K562 (cell line): ENCODE data around the gene EIPR1.

Experiments
- CTCF ChIP-seq, 3 experiments: IDR thresholded peaks in 2 of 3; conservative IDR thresholded peaks in 1 of 3; 2 replicates each; pipeline ENCODE4 v1.5.1; 2011 to 2012; ENCODE audit warnings: low read length in 3 of 3, mild to moderate bottlenecking in 3 of 3, control low read depth in 2 of 3, improper control_type of control experiment in 1 of 3, inconsistent platforms in 1 of 3, low read depth in 1 of 3, mixed read lengths in 1 of 3, moderate library complexity in 1 of 3; ENCODE audit not compliant: insufficient read depth in 2 of 3
- ELF4 ChIP-seq: fragments of 450-650 bp; formaldehyde crosslinking; IDR thresholded peaks from 2 replicates; pipeline ENCODE4 v1.4.0; 2022; ENCODE audit warnings: missing genetic modification characterization
- FOXP4 ChIP-seq: sonication (generic); formaldehyde crosslinking; IDR thresholded peaks from 2 replicates; pipeline ENCODE4 v1.8.0; 2022; ENCODE audit warnings: mild to moderate bottlenecking, missing genetic modification reagents, borderline replicate concordance
- JUND ChIP-seq, 2 experiments: IDR thresholded peaks; 2 replicates in 1 of 2; 3 replicates in 1 of 2; pipeline ENCODE4 v1.6.1; 2011; ENCODE audit warnings: borderline replicate concordance in 2 of 2, low read depth in 2 of 2, low read length in 2 of 2, improper control_type of control experiment in 1 of 2, missing biosample characterization in 1 of 2, missing genetic modification characterization in 1 of 2, missing genetic modification reagents in 1 of 2
- NFATC3 ChIP-seq: fragments of 450-650 bp; IDR thresholded peaks from 2 replicates; pipeline ENCODE4 v1.6.1; 2017; ENCODE audit warnings: mild to moderate bottlenecking
- PHF21A ChIP-seq: fragments of 450-650 bp; IDR thresholded peaks from 2 replicates; pipeline ENCODE4 v1.6.1; 2017; ENCODE audit warnings: low read depth, borderline replicate concordance
- PRDM10 ChIP-seq: fragments of 450-650 bp; IDR thresholded peaks from 2 replicates; pipeline ENCODE4 v1.6.1; 2018; ENCODE audit not compliant: partially characterized antibody
- SREBF2 ChIP-seq: sonication (generic); formaldehyde crosslinking; IDR thresholded peaks from 2 replicates; pipeline ENCODE4 v1.4.0; 2020; ENCODE audit warnings: mild to moderate bottlenecking, missing genetic modification reagents
- USF1 ChIP-seq: sonication (generic); formaldehyde crosslinking; IDR thresholded peaks from 2 replicates; pipeline ENCODE4 v1.9.0; 2022; ENCODE audit warnings: mild to moderate bottlenecking, missing genetic modification reagents
- ZNF24 ChIP-seq: fragments of 450-650 bp; IDR thresholded peaks from 2 replicates; pipeline ENCODE4 v1.6.1; 2016
- ZNF274 ChIP-seq: IDR thresholded peaks from 2 replicates; pipeline ENCODE4 v1.6.1; 2011; ENCODE audit warnings: low read depth, mild to moderate bottlenecking, low read length, moderate library complexity, borderline replicate concordance
- ZNF407 ChIP-seq: fragments of 450-650 bp; IDR thresholded peaks from 2 replicates; pipeline ENCODE4 v1.6.1; 2016; ENCODE audit warnings: low read depth
- ZNF830 ChIP-seq: fragments of 250-450 bp; sonication (Bioruptor Pico); IDR thresholded peaks from 2 replicates; pipeline ENCODE4 v1.5.0; 2021; ENCODE audit warnings: mild to moderate bottlenecking

- TF ChIP-seq FOXP4 (CRISPR knock-in tag) (no peak), NFATC3 (no peak), JUND (IDR thresholded peaks at IDR 0.05; ENCODE audit: borderline replicate concordance, low read depth, low read length) (no peak), JUND (tag; IDR thresholded peaks at IDR 0.05; ENCODE audit: borderline replicate concordance, low read depth, low read length) (no peak), PHF21A (no peak), ELF4 (CRISPR knock-in tag) (no peak), SREBF2 (no peak), ZNF24 (no peak), PRDM10 (no peak), USF1 (CRISPR knock-in tag) (no peak), CTCF (IDR thresholded peaks at IDR 0.05 in 2 of 3, conservative IDR thresholded peaks at IDR 0.05 in 1 of 3; ENCODE audit: insufficient read depth in 2 of 3, low read depth in 1 of 3, low read length in 3 of 3) (no peak), ZNF407 (no peak), ZNF830 (no peak), ZNF274 (no peak)
These were observed 83.1 kb downstream of the EIPR1 start for GRCh38 chr2:3294493-3294892.
